Kidney tubule cell (primary cell): ENCODE data around the gene DOK7.

Experiments
- DNase-seq: peaks from one replicate; pipeline ENCODE4 v3.0.0-alpha.2; 2018; ENCODE audit warnings: low spot score

The DOK7 gene

DNA sequence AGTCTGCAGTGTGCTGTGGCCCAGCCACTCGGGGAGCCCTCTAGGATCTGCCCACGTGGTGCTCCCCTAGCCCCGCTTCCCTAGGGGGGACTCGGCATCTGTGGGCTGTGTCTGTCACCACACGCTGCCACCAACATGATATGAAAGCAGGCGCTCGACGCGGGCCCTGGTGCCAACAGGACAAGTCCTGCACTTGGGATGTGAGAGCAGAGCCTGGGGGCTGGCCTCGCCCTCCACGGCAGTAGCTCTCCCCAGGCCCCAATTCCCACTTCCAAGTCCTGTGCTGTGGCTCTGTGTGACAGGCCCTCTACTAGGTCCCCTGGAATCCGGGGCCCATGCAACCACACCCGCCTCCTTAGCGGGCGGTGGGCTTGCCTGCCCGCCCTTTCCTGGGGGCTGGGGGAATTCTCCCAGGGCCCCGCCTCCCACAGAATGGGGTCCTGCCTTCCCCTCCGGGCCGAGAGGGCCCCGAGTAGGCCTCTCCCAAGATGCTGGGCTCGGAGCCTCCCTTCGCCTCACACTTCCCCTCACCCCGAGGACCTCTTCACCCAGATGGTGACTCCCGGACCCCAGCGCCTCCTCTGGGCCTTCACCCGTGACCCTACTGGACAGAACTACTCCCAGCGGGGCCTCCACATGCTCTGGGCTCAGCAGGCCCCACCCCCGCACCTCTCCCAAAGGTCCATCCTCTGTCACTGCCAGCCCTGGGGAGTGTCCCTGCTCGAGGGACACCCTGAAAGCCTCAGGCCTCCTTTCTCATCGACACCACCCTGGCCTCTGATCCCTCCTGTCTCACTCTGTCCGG is 57.9 kb downstream of the DOK7 start:
- no peak for DNase-seq

DNA sequence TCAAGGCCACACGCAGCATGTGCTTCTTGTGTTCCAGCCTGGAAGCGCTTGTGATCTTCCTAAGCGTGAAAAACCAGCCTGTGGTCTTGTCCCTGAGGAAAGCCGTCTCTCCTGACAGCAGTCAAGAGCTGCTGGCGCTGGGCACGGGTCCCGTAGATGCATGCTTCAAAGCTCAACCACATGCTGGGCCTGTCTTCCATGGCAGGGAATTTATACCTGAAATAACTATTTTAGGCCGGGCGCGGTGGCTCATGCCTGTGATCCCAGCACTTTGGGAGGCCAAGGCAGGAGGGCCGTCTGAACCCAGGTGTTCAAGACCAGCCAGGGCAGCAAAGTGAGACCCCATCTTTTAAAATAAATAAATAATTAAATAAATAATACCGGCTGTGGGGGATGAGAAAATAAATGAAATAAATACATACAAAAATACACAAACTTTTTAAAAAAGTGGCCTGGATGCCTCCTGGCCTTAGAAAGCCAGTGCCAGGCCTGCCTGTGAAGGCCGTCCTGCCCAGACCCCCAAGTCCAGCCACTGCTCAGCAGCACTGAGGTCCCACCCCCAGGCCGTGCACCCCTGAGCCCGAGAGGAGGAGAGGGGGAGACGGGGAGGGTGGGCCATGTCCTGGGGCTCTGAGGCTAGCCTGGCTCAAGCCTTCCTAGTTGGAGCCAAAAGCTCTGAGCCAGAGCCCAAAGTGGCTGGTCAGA is 58.7 kb downstream of the DOK7 start:
- no peak for DNase-seq

DNA sequence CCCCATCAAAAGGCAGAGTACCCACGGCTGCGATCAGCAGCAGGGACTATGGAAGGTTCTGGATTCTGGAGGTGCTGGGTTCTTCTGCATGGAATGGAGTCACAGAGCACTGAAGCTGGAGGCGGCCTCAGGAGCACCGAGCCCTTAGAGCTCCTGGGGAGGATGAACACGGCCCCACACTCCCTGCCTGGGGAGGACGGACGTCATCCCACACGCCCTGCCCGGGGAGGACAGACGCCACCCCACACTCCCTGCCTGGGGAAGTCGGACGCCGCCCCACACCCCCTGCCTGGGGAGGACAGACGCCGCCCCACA is 59.2 kb downstream of the DOK7 start:
- no peak for DNase-seq

DNA sequence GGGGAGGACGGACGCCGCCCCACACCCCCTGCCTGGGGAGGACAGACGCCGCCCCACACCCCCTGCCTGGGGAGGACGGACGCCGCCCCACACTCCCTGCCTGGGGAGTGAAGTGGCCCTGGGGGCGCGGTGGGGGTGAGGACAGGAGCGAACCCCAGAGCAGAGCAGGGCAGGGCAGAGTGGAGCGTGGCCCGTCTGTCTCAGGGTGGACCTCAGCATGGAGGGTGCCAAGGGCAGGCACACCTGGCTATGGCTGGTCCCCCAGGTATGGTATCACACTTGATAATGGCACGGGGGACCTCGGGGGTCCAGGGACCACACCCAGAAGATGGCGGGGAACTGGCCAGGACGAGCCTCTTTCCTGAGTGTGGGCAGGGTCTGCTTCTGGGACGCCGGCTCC is 59.5 kb downstream of the DOK7 start:
- no peak for DNase-seq

DNA sequence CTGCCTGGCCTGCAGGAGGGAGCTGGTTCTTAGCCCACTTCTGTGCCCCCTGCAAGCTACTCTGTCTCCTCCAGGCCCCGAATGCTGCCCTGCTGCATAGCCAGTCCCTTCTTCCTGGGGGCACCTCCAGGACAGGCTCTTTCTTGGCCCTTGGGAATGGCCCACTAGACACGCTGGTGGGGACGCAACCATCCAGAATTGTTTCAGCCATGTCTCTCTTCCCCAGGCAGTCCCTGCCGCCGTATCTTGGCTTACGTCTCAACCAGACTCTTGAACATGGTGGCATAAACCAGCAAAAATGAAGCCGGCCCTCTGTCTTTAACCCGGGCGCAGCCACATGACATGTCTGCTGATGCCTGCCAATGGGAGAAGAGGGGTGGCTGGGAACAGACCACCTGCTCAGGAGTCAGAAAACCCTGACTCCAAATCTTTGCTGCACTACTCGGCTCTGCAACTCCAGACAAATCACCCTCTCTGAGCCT is 60.1 kb downstream of the DOK7 start:
- DNase-seq = no peak

DNA sequence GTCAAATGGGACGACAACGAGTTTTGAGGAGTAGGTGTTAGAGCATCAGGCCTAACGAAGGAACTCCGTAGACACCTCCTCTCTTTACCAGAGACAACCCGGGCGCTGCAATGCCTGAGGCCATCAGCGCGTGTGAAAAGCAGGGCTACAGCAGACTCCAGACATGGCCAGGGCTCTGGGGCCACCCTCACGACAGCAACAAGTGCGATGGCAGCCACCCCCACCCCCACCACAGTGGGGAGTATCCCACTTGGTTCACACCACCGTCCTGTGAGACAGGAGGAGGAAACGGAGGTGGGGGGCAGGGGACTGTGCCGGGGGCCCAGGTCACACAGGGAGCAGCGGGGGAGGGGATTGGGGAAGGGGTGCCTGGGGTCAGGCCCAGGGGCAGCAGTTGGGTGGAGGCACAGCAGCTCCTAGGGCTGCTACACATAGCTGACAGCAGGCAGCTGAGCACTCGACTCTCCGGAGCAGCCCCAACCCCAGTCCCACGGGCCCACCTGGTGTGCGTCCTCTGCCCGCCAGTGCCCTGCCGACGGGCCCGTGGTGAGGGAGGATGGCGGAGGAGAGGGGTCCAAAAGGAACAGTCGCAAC is 60.6 kb downstream of the DOK7 start:
- no peak for DNase-seq

DNA sequence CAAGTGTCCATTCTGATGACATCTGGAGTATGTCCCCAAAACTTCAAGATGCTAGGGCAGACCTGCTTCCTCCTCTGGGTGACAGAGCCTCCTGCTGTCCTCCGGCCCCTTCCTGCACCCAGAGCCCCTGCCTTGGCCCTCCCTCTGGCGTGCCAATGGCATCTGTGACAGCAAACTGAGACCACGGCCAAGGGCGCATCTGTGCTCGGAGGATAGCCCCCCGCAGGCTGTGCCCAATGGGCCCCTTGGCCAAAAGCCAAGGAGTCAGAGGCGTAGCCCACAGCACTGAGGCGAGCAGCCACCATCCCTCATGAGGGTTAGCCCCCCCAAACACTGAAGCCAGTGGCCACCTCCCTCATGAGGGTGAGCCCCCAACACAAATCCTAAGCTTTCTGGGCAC is 61.2 kb downstream of the DOK7 start:
- no peak for DNase-seq

DNA sequence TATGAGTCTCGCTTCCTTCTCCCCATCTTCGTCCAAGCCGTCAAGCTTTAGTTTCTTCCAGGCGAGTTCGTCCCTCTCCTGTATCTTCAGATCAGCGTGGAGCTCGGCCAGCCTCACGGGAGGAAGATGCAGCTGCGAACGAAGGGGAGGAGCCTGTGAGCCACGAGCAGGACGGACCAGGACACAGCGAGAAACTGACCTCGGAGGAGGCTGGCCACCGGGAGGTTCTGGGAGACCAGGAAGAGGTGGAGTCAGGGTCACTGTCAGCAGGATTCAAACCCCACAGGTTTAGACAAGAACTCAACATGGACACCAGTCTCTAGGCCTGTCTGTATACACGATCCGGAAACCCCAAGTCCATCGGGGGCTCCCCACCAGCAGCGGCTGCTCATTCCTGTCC is 61.8 kb downstream of the DOK7 start:
- DNase-seq = no peak

DNA sequence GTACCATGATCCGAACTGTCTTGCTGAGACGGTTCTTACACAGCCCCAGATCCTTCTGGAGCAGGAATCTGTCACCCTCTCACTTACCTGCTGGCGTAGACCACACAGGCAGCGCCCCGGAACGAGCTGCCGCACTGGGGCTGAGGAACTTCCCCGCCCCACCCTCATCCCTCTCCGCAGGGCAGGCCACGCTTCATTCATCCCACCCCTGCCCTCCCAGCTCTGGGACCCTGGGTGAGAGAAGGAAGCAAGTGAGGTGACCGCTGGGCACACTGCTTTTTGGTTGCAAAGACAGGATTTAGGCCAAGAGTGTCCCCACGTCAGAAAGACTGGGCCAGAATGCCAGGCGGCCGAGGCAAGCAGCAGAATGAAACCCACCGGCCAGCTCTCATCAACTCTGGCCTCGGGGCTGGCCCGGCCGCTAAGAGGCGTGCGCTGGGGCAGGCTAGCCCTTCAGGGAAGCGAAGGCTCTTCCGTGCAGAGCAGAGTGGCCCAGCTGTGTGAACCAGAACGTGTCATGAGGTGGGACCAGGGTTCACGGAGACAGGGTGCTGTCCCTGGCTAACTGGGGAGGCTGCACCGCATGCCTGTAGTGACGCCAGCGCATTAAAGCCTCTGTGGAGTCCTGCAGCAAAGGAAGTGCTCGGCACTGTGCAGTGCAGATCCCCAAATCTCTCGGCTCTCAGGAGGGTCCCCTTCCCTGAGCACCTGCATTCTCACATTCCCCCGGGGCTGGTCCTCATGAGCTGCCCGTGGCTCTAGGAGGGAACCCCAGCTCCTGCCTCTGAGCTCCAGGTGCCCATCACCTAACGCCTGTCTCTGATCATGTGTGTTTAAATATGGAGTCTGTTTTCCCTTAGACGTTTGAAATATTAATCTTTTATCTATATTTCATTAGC is 62.7 kb downstream of the DOK7 start:
- no peak for DNase-seq

DNA sequence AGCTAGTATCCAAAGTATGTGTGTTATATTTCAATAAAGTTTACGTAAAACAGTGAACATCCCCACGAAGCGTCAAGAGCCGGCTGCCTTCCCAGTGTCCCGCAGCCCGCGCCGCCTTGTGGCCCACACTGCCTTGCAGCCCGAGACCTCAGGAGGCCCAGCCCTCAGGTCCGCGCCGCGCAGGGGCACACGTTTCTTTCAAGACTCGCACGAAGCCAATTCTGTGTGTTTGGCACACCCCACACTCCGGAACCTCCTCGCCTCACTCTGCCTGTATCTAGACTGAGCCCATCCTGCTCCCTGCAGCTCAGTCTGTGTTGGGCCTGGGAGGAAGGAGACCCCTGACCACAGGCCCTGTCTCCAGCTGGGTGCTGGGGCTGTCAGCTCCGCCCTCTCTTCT is 63.4 kb downstream of the DOK7 start:
- no peak for DNase-seq

DNA sequence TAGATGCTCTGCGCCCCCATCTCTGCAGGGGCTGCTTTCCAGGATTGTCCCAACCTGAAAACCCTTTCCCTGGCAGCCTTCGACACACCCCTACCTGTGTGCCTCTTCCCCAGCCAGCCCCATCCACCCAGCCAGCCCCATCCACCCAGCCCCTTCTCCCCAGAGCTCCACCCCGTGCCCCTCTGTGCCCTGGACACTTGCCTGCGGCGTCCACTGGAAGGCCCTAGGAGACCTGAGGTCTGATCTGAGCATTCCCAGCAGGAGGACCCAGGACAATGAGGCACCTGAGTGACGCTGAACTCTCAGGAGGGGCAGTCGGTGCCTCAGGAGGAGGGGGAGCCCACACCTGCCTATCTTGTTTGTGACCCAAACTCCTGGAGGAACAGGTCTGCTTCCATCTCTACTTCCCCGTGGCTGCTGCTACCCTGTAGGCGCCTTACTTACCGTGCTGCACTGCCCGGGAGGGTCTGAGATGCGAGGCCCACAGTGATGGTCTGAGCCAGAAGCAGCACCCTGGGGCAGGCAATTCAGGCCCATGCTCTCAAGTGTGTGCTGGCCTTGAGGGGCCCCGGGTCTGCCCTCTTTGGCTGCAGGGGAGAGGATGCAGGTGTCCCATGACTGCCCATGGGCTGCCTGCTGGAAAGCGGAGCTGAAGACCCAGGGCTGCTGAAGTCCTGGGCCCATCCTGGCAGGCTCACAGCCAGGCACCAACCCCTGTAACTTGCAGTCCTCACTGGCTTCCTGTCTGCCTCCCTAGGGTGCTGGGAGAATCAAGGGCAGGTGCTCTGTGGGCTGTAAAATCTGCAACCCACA is 64.2 kb downstream of the DOK7 start:
- DNase-seq = no peak

DNA sequence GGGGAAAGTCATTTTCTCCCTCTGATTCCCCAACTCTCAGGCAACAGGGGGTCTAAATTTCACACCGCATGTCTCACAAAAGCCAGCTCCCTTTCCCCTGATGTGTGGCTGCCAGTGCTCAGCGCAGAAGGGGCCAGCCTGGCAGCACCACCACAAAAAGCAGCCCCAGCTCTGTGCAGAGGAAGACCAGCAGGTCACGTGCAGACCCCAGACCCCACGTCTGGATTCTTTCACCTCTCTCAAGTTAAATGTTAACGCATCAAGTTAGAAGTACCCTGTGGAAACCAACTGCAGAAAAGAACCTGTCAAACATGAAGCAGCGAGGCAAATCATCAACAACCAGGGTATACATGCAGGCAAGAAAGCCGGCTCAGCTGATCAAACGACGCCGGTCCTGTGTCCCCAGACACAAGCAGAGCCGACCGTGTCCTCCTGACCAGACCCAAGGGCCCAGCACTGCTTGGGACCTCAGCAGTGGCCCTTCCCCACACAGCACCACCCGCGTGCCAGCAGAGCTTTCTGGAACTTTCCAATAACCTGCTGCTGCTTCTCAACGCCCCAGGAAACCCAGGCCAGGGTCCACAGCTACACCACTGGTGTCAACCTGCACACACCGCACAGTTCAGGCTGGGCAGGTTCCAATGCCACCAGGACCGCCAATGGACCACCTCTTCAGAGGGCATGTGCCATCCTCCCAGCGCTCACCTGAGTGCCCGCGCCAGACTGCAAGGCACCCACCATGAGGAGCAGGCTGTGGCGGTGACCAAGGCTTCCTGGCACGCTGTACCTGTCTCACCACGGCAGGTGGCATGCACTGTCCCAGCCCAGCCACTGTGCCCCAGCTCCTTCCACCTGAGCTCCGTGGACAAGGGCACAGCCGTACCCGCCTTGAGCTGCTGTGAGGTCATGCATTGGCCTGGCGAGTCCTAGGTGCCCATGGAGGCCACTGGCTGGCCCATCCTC is 65.1 kb downstream of the DOK7 start:
- no peak for DNase-seq

DNA sequence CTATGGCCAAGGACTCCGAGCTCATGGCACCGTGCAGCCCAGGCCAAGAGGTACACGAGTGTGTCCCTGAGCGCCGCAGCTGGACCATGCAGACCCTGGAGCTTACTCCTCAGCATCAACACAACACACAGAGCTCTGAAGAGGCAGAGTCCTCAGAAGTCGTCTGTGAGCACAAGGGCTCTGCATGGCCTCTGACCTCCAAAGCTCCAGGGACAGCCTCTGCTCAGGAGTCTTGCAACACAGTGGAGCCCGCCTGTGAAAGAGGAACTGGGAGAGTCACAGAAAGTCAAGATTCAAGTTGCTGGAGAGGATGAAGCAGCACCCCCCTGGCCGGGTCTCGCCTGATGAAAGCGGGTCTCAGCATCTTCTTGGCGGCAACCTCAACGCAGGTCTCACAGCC is 66.3 kb downstream of the DOK7 start:
- DNase-seq = no peak

DNA sequence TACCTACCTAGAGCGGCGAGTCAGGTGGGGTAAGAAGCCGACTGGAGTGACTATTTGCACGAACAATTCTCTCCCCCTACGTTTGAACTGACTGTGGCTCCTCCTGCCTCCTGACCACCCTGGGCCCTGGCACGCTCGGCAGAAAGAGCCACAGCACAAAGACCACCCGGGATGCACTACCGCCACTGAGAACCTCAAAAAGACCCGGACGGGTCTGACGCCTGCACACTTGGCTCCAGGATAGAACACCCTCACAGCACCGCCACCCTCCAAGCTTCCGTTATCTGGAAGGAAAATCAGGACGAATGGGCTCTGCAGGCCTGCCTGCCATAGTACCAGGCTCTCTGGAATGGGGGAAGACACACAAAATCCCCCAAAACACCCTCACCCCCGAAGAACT is 66.9 kb downstream of the DOK7 start:
- DNase-seq = no peak

DNA sequence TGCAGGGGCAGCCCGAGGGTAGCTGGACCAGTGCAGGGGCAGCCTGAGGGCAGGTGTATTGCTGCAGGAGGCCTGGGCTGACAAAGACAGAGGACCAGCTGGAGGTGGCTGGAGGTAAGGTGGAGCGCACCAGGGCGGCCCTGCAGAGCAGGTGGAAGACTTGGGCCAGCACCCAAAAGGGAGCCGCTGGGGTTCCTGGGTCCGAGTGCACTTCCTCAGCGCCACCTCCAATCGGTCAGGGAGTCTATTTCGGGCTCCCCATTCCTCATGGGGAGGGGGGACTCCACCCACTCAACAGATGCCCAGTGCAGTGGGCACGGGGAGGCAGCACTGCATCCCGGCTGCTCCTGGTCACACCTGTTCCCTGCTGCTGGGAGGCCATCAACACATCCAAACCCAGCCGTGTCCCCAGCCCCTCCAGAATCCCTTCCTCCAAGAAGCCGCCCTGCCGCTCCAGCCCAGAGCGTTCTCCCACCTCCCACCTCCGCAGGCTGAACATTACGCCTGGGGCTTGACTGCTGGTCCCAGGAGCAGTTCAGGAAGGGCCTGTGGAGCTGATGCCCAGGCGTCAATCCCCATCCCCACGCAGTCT is 67.7 kb downstream of the DOK7 start:
- DNase-seq = no peak

DNA sequence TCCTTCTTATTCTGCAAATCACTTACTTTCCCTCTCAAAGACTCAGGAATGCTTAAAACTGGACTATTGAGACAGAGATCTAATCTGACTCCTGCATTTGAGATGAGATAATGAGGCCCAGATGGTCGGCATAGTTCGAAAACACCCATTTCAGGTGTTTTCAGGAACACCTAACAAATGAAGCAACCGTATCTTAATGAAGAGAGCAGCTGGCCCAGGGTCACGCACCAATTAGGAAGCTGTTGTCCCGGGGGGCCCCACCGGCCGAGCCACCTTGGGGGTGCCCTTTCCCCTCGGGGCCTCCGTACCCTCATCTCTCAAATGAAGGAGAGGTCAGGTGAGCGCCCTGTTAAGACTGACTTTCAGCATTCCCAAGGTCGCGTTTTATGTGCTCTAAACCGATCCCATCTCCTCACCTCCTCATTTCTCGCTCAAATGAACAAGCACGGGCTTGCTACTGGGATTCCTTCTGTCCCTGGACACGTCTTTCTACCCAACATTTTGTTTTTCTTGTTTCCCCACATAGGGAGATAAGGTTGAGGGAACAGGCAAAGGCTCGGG is 68.3 kb downstream of the DOK7 start:
- DNase-seq = peak; percentile 21

DNA sequence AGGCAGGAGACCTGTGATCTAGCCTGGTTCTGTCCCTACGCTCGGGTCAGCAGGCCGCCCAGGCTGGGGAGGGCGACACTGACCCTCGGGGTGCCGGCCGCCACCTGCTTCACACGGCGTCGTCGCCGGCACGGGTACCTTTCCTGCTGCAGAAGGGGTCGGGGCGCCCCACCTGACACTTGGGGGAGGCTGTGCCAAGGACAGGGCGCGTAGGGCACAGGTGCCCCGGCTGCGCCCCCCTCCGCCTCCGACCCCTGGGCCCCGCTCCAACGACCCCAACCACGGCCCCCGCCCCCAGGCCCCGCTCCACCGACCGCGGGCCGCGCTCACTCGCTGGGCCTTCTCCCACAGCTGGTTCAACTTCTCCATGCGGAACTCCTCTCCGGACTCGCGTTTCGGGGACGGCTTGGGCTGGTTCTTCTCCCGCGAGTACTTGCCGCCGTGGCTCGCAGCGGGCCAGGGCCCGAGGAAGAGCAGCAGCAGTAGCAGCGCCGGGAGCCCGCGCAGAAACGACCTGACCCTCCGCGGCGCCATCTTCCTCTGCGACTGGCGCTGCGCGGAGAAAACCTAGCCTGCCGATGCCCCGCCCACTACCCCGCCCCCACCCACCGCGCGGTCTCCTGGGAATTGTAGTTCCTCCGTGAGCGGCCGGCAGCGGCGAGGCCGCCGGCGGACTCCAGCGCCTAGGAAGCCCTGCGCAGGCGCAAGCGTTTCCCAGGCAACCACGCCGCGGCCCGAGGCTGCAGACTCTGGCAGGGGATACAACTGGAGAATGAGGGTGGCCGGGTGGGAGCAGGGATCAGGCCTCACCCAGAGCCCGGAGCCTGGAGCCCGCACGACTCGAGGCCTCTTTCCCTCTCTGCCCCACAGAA is 69.0 kb downstream of the DOK7 start, which contains the start of gene LRPAP1:
TSS of gene LRPAP1 (minus strand) at position 544 of the 872 bp plus-strand sequence. CDS start at position 534, 10 bp downstream.
- DNase-seq = peak; percentile 89

DNA sequence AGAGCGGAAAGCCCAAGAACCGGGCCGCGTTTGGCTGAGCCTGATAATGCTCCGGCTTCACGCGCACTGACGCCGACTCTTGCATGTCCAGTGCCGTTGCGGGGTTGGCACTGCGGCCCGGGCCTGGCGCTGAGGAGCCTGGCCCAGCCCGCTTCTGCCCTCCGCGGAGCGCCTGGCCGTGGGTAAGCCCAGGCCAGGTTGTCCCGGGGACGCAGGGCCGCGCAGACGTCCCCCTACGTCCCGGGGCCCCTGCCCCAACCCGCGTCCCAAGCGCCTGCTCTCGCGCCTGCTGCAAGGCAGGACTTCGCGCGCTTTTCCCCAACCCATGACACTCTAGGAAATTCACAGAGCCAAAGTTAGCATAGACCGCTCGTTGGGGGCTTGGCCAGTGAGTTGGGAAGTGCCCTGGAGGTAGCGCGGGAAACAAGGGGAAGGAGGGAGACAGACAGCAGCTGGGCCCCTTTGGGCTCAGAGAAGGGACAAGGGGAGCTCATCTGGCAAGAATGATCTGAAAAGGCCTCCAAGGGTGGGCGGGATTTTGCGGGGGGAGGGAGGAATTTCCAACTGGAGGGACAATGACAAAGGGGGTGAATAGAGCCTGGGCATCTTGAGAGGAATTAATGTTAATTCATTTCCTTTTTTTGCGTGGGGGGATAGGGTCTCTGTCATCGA is 69.8 kb downstream of the DOK7 start:
- DNase-seq = no peak
